G401 (cell line): ENCODE measurements around the gene NXT1. TPM values are rescaled to one million over a fixed set of nuclear protein-coding genes. Genes with fewer than 3 reads are reported as not detected.
"Not testable (repeated sequence)": the region's sequence is repeated elsewhere in the genome, so short reads cannot be mapped to it uniquely, and the experiment has no call there.

Source experiments
- DNase-seq: peaks from one replicate; pipeline ENCODE4 v3.0.0-alpha.2; 2015; ENCODE audit warnings: low spot score
- in situ Hi-C: cut with HindIII; loops from 2 replicates; pipeline ENCODE4 v1.10.0; 2016; ENCODE audit warnings: low sequenced_read_pairs, mixed read lengths
- total RNA-seq: library from RNA; depleted of rRNA; stranded (reverse); fragments of >200 nt; shearing (Covaris generic); gene quantifications from 2 replicates; pipeline ENCODE4 v1.2.3, GENCODE V29; 2014; rRNA removed

Gene NXT1
- total RNA-seq = 54.8 and 80.7 TPM in 2 replicates

DNA sequence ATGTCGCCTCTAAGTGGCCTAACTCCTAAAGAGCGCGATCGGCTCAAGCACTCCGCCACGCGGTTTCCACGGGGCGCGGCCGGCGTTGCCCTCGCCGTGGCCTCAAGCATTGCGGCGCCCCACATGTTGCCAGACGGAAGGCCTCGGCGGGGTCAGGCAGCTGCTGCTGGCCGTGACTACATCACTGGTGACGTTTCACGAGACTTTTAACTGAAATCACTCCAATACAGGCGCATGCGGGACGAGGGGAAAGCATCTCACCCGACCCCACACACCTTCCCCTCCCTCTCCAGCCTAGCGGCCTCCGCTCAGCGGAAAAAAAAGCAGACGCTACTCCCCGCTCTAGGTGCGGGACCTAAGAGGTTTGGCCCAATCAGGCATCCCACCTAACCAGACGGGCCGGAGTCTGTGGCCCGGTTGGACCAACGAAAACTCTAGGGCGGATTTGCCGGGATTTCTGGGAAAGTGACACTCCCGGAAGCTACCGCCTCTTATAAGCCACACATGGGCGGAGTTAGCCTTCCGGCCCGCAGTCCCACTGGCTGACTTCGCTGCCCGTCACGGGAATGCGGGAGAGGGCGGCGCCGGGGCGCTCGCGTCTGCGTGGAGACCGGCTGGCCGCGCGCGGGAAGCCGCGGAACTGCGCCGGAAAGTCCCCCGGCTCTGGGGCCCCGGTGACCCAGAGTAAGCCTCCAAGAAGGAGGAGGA lies at the start of gene NXT1:
TSS of gene NXT1 (plus strand) at position 596 of the 708 bp plus-strand sequence. CDS start 3,251 bp downstream, outside the sequence.
- DNase-seq = peak; percentile 100
- in situ Hi-C loops = no loop called here

DNA sequence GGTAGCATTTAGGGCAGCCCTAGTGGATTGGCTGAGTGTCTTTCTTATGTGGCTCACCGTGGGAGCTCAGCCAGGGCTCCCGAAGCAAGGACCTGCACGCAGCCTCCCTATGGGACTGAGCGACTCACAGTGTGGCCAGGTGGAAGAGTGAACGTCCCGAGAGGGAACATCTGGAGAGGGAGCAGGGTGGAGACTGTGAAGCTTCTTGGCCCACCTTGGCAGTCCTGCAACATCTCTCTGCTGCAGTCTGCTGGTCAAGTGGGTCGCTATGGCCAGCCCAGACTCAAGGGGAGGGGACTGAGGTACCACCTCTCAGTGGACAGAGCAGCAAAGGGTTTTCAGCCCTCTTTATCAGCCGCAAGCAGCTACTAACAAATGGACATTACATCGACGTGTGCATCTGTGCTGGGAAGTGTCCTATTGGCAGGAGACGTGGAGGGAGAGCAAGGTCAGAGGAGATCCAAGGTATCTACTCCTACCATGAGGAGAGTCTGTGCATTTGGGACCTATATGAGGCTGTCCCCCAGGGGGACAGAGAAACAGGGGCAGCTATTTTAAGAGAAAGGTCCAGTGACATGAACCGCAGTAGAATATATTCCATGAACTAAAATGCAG lies 49.0 kb upstream of the NXT1 start:
- no peak for DNase-seq
- in situ Hi-C loops = no loop called here

DNA sequence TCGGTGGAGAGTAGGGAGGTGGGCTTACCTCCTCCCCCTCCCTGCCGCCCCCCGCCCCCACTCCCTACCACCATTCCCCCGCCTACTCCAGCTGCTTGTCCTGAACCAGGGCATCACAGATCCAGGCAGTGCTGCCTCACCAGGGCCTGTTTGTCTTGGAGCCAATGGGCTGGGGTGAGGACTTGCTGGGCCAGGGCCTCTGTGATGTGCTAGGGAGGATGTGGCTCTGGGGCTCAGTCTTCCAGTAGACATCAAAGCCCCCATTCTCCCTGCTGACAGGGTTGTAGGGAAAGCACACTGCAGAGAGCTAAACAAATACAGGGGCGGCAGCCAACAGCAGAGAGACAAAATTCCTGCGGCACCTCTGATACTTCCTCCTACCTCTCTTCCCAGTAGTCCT lies 48.2 kb upstream of the NXT1 start:
- in situ Hi-C loops = no loop called here
- DNase-seq = no peak

DNA sequence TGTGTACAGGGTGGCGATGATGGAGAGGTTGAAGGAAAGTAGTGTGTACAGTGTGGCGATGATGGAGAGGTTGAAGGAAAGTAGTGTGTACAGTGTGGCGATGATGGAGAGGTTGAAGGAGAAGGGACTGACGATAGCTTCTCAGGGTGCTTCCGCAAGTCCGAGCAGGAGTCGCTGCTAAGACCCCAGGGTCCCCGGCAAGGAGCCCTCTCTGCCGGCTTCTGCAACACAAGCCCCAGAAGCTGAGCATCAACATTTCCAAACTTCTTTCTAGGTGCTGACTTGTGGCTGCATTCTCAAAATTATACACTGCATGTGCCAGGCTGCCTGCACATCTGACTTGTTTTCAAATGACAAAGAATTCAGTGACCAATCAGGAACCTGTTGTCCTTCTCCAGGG lies 47.8 kb upstream of the NXT1 start:
- in situ Hi-C loops = no loop called here

DNA sequence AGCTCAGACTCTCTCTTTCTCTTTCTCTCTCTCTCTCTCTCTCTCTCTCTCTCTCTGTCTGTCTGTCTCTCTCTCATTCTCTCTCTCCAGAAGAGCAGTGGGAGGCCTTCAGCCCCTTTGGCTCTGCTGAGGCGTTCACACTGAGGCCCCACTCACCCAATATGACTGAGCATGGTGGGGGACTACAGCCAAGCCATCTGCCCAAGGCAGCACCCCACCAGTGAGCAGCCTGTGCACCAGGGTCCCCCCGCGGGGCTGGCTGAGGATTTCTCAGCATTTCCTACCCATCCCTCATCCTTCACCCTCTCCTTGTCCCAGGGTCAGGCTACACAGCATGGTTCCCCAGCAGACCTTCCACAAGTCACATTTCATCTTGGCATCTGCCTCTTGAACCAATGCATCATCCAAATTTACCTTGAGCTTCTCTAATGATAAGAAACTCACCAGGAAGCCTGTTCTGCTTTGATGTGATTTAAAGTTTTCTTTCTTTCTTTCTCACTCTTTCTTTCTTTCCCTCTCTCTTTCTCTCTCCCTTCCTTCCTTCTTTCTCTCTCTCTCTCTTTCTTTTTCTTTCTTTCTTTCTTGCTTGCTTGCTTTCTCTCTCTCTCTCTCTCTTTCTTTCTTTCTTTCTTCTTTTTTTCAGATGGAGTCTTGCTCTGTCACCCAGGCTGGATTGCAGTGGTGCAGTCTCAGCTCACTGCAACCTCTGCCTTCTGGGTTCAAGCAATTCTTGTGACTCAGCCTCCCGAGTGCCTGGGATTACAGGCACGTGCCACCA lies 47.1 kb upstream of the NXT1 start:
- DNase-seq = no peak
- in situ Hi-C loops = no loop called here

More for the DNA sequence above, 47.8 kb upstream of the NXT1 start:
- no peak for DNase-seq

DNA sequence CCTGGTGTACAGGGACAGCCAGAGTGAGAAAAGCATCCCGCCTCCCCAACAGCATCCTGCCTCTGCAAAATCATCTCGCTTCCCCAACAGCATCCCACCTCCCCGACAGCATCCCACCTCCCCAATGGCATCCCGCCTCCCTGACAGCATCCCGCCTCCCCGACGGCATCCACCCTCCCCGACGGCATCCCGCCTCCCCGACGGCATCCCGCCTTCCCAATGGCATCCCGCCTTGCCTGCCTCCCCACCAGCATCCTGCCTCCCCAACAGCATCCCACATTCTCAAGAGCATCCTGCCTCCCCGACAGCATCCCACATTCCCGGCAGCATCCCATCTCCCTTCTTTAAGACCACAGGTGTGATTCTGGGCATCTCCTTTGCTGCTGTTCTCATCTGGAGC lies 46.0 kb upstream of the NXT1 start:
- DNase-seq = no peak
- in situ Hi-C loops = no loop called here

DNA sequence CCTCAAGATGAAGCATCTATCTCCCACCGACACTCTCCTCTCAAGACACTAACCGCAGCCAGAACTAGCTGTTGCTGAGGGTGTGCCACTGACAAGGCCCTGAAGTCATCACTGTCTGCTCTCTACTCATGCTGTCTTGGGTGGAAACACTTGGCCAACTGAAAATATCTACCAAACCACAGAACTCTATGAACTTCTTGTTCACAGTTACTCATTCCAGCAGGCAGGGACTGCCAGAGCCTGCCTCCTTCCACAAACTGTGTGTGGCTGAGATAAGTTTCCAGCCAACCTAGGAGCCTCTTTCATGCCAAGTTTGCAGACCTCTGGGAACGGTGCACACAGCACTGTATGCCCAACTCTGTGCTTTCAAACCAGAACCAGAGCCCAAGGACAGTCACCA lies 45.5 kb upstream of the NXT1 start:
- in situ Hi-C loops = no loop called here
- no peak for DNase-seq

DNA sequence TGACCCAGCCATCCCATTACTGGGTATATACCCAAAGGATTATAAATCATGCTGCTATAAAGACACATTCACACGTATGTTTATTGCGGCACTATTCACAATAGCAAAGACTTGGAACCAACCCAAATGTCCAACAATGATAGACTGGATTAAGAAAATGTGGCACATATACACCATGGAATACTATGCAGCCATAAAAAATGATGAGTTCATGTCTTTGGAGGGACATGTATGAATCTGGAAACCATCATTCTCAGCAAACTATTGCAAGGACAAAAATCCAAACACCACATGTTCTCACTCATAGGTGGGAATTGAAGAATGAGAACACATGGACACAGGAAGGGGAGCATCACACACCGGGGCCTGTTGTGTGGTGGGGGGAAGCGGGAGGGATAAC lies 43.2 kb upstream of the NXT1 start:
- DNase-seq, in situ Hi-C loops: not testable (repeated sequence)

DNA sequence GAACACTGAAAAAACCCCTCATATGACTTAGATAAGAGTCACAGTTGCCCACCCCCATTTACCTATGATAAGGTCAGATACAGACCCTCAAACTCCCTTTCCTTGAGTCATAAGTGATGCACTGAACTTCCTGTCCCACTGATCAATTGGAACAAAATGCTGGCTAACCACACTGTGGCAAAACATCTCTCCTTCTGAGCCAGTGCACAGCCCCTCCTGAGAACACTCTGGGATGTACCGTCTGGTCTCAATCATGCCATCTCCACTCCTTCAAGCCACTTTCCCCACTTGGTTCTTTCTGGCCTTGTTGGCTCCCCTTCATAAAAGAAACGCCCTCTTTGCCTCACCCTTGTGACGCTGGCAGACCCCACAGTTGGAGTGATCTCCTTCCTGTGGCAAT lies 42.6 kb upstream of the NXT1 start:
- in situ Hi-C loops = no loop called here
- no peak for DNase-seq

DNA sequence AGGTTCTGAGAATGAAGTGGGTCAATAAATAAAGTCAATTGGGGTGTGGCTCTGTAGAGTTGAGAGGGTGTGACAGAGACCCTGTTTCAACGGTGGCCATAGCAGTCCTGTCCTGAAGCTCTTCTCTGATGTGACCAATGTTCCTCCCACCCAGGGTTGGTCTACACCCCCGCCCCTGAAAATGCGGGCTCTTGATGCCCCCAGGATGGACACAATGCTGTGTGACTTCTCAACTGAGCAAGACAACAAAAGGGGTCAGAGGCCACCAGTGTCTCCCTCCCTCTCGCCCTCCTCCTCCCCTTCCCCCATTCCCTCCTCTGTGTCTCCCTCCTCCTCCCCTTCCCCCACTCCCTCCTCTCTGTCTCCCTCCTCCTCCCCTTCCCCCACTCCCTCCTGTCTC lies 41.7 kb upstream of the NXT1 start:
- DNase-seq = no peak
- in situ Hi-C loops = no loop called here

DNA sequence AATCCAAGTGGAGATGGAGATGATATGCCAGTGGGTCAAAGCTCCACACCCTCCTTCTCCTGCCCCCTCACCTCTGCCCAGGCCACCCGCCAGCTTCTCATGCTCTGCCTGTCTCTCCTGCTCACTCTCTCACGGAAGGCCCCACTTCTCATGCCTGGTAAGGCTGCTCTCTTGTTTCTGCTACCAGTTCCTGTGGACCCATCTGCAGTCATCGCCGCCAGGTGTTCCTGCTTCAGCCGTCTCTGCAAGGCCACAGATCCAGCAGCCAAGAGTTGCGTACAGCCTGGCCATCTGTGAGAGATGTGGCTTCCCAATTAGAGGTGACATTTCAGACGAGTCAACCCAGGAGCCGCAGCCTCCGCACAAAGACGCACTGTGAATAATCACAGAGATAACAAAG lies 40.8 kb upstream of the NXT1 start:
- in situ Hi-C loops = no loop called here
- no peak for DNase-seq

DNA sequence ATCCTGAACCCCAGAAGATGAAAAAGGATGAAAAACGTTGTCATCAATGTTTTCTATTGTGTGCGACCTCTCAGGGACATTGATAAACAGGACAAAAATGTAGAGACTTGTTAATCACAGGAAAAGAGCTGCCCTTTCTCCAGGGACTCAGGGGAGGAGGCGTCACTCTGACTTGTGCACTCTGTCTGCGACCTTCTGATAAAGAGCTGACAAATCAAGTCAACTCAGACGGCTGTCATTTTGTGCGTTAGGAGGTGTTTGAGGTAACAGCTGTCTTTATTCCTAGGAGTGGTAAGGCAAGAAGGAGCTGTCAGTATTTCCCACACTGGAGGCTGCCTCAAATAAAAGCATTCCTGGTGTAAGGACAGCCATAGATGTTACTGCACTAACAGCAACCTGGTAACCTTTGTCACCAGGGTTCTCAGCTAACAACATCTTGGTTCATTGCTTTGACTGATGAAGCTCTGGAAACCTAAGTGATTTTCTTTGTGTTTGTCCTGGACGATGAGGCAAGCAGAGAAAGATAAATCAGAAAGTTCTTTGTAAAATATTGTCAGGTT lies 38.6 kb upstream of the NXT1 start:
- in situ Hi-C loops = no loop called here
- no peak for DNase-seq

DNA sequence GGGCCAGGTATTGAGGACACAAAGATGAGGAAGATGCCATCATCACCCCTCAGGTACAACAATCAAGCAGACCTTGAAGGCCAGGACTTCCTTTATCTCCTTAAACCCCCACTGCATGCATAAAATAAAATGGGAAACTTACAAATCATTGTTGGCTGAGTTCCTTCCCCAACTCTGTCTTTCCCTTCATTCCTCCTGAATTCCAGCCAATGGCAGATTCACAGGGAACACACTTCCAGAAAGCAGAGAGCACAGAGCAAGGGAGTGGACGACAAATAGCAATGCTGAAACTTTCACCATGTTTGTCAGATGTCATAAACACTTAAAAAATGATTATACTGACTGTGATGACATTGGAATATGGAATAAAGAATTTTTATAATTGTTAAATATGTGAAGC lies 37.3 kb upstream of the NXT1 start:
- in situ Hi-C loops = no loop called here
- DNase-seq = no peak

DNA sequence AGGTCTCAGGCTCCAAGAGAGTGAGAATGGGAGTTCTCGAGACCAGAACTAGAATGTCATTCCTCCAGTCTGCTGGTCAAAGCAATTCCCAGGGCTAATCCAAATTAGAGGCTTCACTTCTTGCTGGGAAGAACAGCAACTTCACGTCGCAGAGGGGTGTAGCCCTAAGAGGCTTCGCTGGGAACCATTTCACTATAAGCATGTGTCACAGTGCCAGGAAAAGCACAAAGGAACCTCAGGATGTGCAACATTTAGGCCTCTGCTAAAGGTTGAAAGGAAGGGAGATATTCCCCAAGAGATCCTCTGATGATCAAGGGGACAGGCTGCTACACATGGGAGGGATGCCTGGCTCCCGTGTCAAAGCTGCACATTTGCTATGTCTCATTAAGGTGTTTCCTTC lies 35.9 kb upstream of the NXT1 start:
- in situ Hi-C loops = no loop called here

DNA sequence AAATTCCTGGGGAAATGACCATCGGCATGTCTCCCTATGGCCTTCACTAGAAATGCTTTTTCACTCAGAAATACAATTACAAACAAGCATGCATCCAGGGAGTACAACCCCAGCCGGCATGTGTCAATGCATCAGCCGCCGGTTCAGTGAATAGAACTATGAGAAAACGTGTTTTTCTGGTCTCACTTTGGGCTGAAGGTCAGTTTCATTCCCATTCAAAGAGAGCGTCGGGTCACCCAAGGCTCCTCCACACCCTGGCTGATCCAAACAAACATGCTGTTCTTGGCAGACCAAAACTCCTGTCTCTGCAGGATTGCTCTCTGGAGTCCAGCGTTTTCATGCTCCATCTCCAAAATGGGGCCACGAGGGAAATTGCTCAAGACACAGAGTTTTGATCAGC lies 35.5 kb upstream of the NXT1 start:
- in situ Hi-C loops = no loop called here
- DNase-seq = peak; percentile 15

More for the DNA sequence above, 35.9 kb upstream of the NXT1 start:
- DNase-seq = no peak

DNA sequence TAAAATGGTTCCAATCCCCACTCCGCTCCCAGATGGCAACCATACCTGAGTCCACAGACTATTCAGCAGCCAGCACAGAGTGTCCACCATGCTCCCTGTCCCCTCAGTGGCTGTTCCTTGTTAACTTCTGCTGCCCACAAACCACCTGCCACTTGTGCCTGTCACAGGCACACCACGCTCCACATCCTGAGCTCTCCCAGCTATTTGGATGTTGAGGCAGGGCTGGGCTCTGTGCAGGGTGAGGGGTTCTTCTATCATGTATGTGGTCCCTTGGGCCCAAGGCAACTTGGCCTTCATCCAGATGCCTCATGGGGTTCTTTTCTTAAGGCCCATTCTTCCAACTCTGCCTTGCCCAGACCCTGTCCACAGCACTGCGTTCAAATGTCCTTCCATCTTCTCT lies 34.0 kb upstream of the NXT1 start:
- in situ Hi-C loops = no loop called here
- no peak for DNase-seq

DNA sequence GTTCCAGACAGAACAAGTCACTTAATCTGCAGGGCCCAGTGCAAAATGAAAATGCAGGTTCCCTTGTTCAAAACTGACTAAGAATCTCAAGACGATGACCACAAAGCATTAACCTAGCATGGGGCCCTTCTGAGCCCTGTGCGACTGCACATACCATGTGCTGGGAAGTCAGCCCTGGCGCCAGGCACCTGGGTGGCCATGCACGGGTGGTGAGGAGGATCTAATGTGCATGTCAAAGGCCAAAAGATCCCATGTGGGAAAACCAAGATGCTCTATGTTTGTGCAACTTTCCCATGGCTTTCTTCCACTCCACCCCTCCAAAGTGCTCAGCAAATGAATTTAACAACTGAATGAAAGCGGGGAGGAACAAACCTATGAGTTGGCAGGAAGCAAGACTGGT lies 33.5 kb upstream of the NXT1 start:
- DNase-seq = no peak
- in situ Hi-C loops = no loop called here

DNA sequence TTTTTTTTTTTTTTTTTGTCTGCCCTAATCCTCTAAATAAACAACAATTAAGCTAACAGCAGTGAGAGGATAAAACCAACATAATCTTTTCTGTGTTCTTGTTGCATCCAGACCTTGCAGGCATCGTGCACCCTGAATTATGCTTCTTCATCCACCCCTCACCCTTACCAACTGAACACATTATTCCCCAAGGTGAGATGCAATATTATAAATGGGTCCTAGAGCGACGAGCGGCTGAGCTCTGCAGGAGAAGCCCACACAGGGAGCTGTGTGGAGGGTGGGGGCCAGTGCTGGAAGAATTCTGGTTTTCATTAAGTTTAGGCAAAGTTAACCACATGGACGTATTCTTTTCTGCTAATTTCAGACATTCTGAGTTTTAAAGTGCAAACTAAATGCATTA lies 32.2 kb upstream of the NXT1 start:
- no peak for DNase-seq
- in situ Hi-C loops = no loop called here

DNA sequence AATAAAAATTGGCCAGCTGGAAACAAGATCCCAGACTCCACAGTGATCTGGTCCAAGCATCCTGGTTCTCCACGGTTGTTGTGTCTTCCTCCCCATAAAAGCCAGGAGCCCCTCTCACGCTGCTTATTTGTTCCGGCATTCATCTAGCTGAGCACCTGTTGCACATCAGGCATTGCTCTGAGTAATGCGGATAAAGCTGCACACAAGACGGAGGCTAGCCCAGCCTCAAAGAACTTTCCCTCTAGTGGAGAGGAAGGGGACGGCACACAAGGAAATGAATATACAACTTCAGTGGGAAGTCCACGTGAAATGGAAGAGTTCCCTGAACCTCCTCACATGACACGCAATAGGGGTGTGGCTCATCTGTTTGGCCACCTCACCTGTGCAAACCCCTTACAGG lies 30.3 kb upstream of the NXT1 start:
- no peak for DNase-seq
- in situ Hi-C loops = no loop called here

DNA sequence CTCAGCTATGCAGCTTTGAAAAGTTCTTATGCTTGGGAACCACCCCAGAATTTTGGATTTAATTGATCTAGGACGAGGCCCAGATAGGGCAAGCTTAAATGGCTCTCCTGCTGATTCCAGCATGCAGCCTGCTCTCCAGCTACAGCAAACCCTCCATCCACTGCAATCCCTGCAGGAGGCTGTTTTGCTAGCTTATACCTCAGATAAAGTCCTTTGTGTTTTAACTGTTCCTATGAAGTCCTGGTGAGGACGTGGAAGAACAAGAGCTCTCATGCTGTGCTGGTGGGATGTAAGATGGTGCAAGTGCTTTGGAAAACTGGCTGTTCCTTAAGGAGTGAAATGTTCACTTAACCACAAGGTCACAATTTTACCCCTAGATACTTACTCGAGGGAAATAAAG lies 25.5 kb upstream of the NXT1 start:
- in situ Hi-C loops = no loop called here
- no peak for DNase-seq
